Measurements from ENCODE around the gene FAS.

Gene FAS

DNA sequence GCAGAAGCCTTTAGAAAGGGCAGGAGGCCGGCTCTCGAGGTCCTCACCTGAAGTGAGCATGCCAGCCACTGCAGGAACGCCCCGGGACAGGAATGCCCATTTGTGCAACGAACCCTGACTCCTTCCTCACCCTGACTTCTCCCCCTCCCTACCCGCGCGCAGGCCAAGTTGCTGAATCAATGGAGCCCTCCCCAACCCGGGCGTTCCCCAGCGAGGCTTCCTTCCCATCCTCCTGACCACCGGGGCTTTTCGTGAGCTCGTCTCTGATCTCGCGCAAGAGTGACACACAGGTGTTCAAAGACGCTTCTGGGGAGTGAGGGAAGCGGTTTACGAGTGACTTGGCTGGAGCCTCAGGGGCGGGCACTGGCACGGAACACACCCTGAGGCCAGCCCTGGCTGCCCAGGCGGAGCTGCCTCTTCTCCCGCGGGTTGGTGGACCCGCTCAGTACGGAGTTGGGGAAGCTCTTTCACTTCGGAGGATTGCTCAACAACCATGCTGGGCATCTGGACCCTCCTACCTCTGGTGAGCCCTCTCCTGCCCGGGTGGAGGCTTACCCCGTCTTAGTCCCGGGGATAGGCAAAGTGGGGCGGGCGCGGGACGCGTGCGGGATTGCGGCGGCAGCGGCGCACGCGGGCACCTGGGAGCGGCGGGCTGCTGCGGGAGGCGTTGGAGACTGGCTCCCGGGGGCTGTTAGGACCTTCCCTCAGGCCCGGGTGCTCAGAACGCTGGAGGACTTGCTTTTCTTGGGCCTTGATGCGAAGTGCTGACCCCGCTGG is at the start of gene FAS:
FAS (plus strand) TSS at position 415 of the 777 bp plus-strand sequence; CDS start at position 494, 79 bp downstream.
- peak; percentile 74 for DNase-seq

DNA sequence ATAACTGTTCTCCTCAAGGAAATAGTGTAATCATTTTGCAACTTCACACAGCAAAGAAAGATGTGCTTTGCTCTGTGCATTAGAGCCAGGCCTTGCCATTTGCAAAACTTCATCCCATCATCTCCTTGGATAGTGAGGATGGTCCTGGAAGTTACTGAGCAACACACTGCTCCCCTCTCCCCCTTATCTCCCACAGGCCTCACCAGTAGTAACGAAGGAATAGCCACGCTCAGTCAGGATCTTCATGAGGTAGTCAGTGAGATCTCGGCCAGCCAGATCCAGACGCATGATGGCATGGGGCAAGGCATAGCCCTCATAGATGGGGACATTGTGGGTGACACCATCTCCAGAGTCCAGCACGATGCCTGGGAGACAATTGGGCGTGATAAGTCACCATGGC is 49.6 kb upstream of the FAS start:
- DNase-seq, result no peak

DNA sequence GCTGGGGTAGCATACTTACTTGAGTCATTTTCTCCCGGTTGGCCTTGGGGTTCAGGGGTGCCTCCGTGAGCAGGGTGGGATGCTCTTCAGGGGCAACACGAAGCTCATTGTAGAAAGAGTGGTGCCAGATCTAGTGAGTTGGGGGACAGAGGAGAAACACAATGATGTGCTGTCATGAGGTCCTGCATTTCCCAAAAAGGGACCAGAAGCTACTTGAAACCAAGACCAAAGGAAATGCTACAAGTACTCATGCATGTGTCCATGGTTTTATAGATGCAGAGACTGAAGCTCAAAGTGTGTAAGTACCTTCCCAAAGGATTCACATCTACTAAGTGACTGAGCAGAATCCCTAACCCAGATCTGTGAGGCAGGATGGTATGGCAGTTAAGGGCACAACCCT is 46.8 kb upstream of the FAS start:
- DNase-seq, result no peak

DNA sequence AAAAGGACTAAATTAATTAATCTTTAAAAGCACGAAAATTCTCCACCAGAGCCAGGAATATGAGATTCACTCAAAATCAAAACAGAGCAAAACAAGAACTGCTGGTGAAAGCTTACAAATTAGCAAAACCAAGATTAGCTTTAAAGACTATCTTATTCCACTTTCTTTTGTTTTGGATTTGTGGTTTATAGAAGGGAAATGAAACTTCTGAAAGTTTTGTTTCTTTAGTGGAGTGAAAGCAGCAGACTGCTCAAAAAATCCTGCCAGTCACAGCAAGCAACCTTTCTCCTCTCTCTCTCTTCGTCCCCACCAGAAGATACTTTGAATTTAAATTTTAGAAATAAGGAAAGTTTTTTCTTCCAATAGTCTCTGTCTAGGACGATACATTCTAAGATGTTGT is 45.8 kb upstream of the FAS start:
- DNase-seq, result no peak

DNA sequence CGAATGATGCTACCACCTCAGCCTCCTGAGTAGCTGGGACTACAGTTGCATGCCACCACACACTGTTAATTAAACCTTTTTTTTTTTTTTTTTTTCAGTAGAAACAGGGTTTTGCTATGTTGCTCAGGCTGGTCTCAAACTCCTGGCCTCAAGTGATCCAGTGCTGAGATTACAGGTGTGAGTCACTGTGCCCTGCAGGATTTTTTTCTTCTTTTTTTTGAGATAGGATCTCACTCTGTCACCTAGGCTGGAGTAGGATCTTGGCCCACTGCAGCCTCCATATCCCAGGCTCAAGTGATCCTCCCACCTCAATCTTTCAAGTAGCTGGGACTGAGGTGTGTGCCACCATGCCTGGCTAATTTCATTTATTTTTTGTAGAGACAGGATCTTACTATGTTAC is 44.4 kb upstream of the FAS start:
- DNase-seq, result no peak

DNA sequence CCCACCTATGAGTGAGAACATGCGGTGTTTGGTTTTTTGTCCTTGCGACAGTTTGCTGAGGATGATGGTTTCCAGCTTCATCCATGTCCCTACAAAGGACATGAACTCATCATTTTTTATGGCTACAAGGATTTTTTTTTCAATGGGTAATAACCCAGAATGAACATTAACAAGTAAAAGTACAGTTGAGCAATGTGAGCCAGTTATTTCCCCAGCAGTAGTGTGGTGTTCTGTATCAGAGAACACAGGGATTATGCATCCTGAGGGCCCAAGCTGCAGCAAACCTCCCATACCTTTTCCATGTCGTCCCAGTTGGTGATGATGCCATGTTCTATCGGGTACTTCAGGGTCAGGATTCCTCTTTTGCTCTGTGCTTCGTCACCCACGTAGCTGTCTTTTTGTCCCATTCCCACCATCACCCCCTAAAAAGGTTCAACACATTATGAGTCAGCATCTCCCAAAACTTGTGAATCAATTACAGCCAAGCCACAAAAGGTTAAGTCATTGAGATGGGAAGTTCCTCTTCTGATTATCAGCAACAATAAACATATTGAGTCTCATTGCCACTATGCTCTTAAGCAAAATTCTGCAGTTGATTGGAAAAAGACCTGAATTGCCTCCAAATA is 43.5 kb upstream of the FAS start:
- no peak for DNase-seq

DNA sequence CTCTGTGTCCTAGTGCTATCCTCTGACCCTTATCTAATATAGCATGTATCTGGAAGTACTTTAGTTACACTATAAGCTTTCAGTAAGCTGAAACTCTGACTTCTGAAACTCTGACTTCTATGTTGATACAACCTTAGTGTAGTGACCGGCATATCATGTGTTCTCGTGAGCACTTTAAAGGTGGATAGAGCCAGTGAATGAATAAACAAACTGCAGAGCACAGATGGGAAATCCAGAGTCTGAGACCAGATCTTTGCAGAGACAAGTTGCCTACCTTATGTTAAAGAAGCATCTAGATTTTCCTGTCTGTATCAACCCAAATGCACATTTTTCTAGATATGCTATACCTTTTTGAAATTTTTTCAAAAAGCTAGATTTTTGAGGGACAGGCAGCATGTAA is 41.5 kb upstream of the FAS start:
- DNase-seq, result no peak

DNA sequence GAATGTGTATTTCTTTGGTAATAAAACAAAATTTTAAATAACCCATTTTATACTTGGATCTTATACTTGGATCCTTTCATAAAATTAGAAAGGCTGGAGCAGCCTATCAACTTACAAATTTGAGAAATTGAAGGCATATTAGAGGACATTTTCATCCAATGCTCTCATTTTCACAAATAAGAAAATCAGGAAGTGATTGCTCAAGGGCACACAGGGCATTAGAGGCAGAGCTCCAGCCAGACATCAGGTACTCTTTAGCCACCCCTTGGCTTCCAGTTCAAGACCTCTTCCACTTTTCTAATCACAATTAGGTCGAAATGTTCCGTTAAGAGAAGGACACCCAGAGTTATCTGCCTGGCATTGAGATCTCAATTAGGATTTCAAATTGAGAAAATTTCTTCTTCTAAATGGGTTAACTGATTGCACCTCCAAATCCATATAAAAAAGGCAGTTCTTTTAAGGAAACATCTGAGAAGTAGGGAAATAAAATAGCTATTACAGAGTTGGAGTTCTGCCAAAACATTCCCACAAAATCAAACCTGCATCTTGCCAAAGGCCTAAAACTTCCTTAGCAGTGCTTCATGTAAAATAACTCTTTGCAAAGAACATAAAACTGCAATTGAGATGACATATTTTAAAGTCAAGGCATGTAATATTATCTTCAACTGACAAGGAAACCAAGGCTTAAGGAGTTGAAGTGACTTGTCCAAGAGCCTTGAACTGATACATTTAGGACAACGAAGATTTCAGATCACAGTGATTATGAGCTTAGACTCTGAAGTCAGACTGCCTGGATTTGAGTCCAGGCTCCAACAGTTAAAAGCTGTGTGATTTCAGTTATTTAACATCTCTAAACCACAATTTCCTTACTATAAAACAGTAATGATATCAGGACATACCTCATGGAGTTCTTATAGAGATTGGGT is 40.4 kb upstream of the FAS start:
- no peak for DNase-seq

DNA sequence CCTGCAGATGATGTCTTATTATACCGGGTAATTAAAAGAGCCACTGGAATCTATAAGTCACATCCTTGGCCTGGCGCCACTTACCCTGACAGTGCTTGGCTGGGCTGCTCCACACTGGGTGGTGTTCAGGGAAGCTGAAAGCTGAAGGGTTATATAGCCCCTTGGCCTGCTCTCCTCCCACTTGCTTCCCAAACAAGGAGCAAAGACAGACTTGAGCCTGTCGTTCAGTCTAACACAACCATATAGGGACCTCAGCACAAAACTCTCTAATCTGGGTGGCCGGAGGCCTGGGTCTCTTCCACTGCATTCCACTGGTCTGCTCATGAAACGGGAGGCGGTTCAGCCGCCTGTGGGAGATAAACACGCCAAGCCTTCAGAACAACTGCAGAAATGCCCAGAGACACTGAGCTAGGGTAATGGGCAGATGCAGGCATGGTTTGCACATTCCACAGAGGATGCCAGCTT is 37.9 kb upstream of the FAS start, which contains the start of gene ACTA2:
ACTA2 (minus strand) TSS at position 127 of the 465 bp plus-strand sequence. CDS start 3,843 bp downstream, outside the sequence.
- DNase-seq, result peak; percentile 82

DNA sequence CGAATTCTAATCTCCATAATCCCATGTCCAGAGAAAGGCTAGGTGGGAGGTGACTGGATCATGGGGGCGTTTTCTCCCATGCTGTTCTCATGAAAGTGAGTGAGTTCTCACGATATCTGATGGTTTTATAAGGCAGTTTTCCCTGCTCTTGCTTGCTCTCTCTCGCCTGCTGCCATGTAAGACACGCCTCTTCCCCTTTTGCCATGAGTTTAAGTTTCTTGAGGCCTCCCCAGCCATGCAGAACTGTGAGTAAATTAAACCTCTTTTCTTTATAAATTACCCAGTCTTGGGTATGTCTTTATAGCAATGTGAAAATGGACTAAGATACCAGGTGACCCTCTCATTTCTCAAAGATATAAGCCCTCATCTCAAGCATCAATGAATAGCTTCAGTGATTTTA is 36.9 kb upstream of the FAS start:
- DNase-seq, result no peak

DNA sequence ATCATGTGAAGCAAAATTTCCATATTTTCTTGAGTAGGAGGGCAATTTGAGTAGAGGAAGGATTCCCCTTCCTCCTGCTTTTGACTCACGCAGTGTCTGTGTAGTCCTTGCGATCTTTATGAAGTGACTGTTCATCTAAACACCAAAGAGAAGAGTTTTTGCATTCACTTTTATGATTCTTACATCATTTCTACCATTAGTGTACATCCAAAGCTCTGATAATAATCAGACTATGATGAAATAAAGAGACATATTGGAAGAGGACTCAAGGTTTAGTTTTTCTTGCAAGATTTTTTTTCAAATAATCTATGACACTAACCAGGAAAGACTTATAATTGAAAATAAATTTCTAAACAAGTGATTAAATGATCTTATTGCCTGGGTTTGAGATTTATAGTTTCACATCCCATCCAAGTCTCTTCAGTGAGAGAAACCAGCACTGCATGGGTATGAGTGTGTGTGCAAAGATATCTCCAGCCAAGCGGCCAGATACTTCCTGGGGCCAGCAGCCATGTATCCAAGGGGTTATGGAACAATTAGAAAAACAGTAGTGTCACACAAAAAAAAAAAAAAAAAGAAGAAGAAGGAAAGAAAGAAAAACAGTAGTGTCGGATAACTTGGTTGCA is 36.0 kb upstream of the FAS start:
- DNase-seq, result no peak

DNA sequence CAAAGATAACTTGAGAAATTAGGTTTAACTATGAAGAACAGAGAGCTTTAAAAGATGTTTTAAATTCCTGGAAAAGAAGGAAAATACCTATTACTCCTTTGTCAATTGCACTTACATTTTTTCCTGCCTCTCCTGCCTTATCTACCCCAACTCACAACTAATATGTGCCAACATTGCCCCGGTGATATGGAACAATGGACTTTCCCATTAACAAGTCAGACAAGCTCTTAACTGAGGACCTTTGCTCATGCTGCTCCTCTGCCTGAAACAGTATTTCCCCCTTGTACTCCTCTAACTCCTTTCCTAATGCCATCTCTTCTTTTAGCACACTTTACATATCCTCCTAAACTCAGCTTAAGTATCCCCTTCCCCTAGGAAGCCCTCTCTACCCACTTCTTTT is 33.2 kb upstream of the FAS start:
- no peak for DNase-seq

DNA sequence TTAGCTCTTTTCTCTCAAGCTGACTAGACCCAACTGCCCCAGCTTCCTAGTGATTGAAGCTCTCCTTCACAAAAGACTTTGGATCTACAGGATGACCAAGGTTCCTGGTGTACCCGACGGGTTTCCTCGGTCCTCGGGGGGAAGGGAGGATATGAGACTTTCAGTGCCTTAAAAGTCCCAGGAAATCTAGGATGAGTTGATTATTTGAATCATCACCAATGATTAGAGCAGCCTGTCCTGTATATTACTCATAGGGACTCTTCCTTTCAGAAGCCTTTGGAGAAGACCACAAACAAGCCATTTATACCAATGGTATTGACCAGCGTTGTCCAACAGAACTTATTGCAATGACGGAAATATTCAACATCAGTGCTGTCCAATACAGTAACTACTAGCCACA is 31.9 kb upstream of the FAS start:
- no peak for DNase-seq

DNA sequence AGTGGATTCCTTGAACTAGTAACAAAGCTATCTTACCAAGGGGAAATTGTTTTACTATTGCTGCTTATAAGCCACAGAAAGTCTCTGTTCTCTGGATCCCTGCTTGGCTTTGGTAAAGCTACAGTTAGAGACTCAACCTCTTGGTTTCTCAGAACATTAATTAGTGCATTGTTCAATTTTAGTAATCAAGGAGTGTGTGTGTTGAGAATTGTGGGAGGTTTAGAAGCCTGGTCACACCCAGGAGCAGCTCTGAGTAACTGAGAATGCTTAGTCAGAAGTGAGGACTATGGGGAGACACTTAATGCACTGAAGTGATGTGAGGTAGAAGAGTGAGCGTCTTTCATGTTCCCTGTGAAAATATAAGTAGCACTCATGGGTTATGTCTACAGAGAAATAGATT is 29.8 kb upstream of the FAS start:
- DNase-seq, result no peak

DNA sequence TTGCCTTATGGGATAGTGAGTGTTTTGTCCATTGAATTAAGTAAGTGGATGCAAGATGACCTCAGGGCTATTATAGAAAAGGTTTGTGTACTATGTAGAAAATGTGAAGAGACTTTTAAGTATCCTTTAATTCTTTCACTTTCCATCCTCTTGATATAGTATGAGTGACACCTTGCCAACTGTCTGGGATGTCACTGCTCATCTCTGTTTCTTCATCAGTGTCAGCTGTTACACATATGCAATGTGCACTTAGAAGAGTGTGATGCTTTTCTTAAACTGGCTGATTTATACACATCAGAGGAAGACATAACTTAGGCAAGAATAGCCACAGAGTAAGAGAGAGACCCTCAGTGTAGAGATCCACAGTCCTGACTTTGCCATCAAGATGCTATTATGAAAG is 29.3 kb upstream of the FAS start:
- DNase-seq, result no peak

DNA sequence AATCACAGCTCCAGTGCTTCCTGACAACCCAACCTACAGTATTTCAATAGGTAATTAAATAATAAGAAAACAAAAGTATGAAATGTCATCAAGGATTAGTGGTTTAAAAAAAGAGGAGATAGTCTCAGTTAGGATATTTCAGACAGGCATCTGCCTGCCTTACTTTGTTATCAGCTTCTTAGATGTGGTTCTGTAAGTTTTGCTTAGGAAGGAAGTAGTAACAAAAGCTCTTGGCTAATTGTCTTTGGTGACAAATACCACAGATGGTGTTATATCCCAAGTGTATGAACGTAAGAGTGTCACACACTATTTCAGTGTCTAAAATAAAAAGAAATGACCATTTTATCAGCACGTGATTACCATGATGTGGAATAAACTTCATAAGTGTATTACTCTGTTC is 28.3 kb upstream of the FAS start:
- DNase-seq, result no peak

DNA sequence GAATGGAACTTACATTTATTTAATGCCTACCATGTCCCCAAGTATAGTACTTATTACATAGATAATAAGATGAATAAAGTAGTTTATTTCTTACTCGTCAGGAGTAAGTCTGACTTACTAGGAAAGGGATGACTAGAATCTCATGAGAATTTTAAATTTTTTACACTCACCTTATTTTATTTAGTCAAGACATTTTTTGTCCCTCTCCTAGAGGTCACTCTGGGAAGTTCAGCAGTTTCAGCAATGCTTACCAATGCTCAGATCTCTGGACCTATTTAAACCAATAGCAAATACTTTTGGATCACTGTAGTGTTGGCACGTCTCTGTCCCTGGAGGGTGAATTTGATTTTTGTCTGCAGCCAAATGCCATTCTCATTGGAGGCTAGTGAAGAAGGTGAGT is 27.3 kb upstream of the FAS start:
- no peak for DNase-seq

DNA sequence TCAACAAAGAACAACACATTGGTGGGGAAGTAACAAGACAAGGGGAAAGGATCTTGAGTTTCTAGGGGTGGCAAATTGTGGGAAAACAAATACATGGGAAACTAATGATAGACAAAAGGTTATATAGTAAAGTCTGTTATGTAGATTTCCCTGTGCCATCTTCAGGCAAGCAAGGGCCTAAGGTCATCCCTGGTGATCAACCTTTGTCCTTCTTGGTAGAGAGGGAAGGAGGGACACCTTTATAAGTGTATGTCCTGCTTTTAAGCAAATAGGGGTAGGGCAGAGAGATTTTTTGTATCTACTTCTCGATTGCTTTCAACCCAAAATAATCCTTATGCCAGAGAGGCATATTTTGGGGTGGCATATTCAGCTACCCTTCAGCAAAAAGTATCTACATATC is 26.2 kb upstream of the FAS start:
- DNase-seq, result no peak

DNA sequence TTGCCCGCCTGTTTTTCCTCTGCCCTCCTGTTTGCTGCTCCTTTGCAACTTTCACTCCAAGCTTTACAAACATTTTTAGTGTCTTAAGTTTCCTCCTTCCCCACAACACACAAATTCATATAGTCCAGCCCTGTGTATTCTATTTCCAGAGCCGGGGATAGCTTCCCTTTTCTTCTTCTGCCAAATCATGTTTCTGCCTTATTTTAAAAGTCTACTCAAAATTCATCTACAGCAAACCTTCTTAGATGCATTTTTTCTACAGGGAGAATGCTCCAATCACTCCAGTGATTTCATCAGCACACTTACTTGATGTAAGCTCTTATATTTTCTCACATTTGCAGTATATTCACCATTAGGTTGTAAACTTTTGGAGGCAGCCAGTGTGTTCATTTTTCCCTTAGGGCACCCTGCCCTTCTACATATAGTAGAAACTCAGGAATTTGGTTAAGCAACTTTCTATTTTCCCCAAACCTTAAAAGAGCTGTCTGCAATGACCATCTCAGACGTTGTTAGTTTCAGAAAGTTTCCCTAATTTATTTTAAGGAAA is 25.7 kb upstream of the FAS start:
- no peak for DNase-seq

DNA sequence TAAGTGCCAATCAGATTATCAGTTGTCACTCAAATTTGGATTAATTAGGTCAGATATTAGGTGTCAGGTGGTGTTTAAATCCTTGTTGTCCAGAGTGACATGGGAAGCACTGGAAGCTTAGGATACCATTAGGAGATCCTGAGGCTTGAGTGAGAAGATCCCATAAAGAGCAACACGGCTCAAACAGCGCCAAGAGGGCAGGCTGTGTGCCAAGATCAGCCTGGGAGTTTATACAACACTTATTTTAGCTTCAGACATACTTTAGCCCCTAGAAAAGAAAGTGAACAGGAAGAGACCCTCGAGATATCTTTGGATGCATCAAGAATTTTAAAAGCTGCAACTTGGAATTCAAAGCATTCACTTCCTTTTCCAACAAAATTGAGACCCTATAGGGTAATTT is 23.8 kb upstream of the FAS start:
- no peak for DNase-seq

DNA sequence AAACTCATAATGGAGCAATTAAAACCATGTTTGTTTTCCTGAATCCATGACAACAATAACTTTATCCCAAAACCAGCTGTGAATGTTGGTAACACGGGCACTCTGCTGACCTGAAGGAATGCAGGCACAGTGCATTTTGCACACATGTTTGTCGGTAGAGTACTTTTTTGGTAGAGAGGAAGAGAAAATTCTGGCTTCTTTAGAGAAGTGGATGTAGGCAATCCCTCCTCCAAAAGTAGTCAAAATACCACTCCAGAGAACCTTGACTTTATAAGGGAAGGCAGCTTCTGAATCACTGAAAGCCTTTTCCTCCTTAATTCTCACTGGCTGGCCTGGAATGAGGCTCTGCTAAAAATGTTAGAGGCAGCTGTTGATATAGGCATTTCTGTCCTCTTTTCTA is 22.2 kb upstream of the FAS start:
- no peak for DNase-seq

DNA sequence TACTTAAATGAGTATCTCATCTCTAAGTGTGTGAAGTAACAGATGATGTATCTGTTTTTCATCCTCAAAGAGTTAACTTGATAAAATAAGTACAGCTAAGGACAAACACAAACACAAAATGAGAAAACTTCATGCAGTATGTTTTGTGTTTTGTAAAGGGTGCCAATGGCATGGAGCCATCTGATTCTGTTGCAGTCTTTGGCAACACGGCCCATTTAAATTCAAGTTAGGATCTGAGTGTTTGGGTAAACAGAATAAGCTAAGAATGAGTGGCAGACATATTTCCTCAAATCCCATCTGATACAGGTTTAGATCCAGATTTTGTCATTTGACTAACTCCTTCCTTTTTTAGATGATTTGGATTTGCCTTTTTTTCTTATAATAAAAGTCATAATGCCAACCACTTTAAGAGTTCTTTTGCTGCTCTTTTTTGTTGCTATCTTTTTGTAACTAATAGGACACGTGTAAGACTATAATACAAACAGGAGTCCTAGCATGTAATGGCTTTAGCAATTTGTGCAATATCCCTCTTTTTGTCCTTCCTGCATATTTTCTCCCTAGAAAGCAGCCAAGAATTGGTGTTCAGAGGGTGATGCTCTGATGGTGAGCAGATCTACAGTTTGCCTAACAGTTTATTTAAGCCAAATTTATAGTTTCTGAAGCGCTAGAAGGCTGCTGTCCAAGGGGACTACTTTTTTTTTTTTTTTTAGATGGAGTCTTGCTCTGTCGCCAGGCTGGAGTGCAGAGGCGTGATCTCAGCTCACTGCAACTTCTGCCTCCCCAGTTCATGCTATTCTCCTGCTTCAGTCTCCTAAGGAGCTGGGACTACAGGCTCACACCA is 19.2 kb upstream of the FAS start:
- no peak for DNase-seq

Measured in right hindlimb (tissue), 1 donor.